Embryonic facial prominence (tissue), 1 donor: ENCODE results near the gene SLC30A3.

Experiments
- DNase-seq: peaks from one replicate; pipeline ENCODE4 v3.0.0-alpha.2; 2016; ENCODE audit errors: extremely low spot score

The SLC30A3 gene

DNA sequence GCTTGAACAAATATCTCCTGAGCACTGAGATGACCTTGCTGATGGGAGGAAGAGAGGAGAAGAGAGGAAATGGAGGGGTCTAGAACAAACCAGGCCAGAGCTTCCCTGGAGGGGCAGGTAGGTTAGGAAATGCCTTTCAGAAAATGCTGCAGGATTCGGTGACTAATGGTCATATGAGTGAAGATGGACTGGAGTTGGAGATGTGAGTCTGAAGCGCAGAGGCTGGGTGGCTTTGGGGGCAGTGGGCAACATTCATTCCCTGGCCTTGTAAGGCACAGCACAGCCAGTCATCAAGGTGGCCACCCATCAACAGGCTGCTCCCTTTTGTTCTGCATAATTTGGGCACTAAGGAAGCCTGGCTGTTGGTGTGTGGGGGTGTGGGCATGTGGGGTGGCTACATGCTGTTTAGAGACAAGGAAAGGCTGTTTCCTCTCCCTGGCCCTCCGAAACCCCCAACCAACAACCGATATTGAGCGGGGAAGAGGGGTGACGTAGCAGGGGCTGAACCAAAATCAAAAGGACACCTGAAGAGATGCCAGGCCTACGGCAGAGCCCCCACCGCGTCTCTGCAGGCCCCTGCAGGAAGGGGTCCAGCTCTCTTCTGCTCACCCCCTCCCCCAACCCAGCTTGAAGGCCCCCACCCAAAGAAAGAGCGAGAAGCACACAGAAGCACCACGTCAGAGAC is 1.5 kb downstream of the SLC30A3 start:
- DNase-seq: no peak

DNA sequence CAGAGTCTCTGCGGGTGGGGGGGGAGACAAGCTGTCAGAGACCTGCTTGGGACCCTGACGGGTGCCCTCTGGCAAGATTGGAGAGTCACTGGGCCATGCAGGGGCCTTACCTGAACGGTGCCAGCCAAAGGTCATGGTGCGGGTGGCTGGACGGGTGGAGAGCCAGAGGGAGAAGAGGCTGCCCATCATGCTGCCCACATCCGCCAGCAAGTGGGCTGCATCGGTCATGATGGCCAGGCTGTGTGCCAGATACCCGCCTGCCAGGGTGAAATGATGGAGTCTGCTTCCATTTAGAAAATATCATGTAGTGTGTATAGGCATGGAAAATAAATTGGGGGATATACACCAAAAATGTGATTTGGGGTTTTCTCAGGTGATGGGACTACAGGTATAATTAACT is 4.8 kb downstream of the SLC30A3 start:
- DNase-seq: no peak

- DNase-seq: no peak
These were observed 5.9 kb downstream of the SLC30A3 start for GRCh38 chr2:27256855-27257454.

GRCh38 chr2:27255660-27256059 is 7.2 kb downstream of the SLC30A3 start:
- DNase-seq: no peak

DNA sequence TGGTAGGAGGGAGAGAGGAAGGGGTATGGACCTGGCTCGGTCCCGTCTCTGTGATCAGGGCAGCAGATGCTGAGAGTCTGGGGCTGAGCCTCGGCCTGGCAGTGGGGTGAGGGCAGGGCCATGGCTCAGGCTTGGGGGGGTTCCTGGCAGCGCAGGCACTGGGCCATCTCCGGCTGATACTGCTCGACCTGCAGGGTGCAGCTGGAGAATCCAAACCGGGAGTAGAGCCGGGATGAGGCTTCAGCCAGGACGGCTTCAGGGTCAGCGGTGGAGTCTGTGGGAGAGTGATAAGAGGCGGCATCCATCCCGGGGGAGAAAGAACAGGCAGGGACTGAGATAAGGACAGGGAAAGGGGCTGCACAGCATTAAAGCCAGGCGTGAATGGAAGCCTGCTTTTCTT is 7.7 kb downstream of the SLC30A3 start:
- no peak for DNase-seq

- no peak for DNase-seq
These were observed 11.1 kb downstream of the SLC30A3 start for GRCh38 chr2:27251766-27252165.

- no peak for DNase-seq
These were observed 12.0 kb downstream of the SLC30A3 start for GRCh38 chr2:27250652-27251379.

DNA sequence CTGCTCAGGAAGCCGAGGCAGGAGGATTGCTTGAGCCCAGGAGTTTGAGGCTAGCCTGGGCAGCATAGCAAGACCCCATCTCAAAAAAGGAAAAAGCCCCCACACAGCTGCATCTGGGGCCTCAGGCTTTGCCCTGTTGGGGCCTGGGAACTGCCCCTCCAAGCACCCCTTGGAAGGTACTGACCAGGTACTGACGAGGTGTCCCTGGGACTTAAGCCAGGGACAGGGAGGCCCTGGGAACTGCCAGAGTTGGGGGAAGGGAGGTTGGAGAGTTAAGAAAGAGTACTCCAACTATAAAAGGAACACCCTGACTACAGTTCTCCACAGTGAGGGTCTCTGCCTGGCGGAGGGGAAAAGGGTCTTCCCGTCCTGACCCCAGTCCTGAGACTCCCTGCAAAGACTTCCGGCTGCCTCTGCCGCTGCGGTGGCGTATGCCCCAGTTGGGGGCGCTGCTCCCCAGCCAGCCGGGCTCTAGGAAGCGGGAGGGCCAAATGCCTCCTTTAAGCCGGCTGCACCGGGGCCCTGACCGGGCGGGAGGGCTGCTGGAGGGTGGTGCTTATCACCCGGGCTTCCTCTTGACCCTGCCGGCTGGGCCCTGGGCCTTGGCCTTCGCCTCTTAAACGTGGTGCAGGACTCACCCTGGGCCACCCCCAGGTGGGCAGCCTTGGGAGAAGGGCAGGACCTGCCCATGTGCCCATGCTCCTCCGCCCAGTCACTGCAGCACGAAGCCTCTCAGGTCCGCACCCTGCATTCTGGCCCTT is 12.8 kb downstream of the SLC30A3 start:
- no peak for DNase-seq

- DNase-seq: no peak
These were observed 13.5 kb downstream of the SLC30A3 start for GRCh38 chr2:27249159-27249890.

- no peak for DNase-seq
These were observed 15.0 kb downstream of the SLC30A3 start for GRCh38 chr2:27247893-27248292.

- no peak for DNase-seq
These were observed 17.2 kb downstream of the SLC30A3 start for GRCh38 chr2:27245626-27246025.

DNA sequence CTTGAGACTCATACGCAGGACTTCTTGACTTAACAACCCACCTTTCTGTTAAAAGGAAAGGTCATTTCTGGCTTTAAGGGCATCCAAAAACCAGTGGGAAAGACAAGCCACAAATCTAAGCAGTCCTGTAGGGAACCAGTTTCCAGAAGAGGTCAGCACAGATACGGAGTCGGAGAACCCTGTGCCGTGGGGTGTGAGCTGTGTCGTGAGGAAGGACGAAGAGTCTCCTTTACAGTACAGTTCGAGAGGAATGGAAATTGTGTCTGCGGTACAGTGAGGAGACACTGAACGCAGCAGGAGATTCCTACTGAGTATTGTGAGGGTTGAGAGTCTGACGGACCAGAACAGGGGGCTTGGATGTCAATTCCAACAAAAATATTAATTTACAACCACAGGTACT is 17.7 kb downstream of the SLC30A3 start:
- DNase-seq: no peak

GRCh38 chr2:27243391-27244130 is 19.3 kb downstream of the SLC30A3 start:
- no peak for DNase-seq

DNA sequence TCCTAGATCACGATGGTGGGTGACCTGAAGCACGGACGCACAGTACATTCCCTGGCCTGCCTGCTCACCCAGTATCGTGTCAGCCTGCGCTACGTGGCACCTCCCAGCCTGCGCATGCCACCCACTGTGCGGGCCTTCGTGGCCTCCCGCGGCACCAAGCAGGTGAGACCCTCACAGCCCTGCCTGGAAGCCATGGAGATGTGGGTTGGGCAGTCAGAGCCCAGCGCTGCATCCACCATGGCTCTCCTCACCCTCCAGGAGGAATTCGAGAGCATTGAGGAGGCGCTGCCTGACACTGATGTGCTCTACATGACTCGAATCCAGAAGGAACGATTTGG is 20.3 kb downstream of the SLC30A3 start:
- no peak for DNase-seq

- no peak for DNase-seq
These were observed 20.9 kb downstream of the SLC30A3 start for GRCh38 chr2:27241761-27242613.

GRCh38 chr2:27240406-27240805 is 22.4 kb downstream of the SLC30A3 start:
- DNase-seq: no peak

GRCh38 chr2:27238976-27239375 is 23.9 kb downstream of the SLC30A3 start:
- DNase-seq: no peak

GRCh38 chr2:27237341-27237945 is 25.4 kb downstream of the SLC30A3 start:
- DNase-seq: no peak

DNA sequence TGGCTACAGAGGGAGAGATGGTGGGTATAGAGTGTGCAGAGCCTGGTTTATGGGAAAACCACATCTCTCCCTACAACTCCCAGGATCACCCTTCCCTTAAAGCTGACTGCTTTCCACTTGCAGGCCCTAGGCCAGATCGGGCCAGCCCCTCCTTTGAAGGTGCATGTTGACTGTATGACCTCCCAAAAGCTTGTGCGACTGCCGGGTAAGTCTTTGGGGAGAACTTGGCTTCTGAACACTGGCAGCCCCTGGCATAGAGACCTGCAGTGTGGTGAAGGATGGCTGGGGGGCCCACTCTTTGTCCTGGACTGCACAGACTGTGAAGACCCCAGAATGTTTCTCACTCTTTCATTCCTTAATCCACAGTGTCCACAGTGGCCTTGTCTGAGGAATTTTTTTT is 26.2 kb downstream of the SLC30A3 start:
- DNase-seq: no peak

DNA sequence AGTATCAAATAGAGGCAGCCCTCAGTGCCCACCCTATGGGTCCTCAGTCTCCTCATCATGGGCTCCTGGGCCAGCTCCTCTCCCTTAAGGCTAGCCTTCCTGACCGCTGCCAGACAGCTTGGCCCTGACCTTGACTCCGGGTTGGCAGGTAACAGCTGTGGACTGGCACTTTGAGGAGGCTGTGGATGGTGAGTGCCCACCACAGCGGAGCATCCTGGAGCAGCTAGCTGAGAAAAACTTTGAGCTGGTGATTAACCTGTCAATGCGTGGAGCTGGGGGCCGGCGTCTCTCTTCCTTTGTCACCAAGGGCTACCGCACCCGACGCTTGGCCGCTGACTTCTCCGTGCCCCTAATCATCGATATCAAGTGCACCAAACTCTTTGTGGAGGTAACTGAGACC is 26.7 kb downstream of the SLC30A3 start:
- DNase-seq: no peak
